Right hindlimb (tissue), 1 donor: ENCODE measurements around the gene H2BW2.
"Not testable (repeated sequence)": the region's sequence is repeated elsewhere in the genome, so short reads cannot be mapped to it uniquely, and the experiment has no call there.

Source experiments
- DNase-seq: peaks from one replicate; pipeline ENCODE4 v3.0.0-alpha.2; 2018

The H2BW2 gene

DNA sequence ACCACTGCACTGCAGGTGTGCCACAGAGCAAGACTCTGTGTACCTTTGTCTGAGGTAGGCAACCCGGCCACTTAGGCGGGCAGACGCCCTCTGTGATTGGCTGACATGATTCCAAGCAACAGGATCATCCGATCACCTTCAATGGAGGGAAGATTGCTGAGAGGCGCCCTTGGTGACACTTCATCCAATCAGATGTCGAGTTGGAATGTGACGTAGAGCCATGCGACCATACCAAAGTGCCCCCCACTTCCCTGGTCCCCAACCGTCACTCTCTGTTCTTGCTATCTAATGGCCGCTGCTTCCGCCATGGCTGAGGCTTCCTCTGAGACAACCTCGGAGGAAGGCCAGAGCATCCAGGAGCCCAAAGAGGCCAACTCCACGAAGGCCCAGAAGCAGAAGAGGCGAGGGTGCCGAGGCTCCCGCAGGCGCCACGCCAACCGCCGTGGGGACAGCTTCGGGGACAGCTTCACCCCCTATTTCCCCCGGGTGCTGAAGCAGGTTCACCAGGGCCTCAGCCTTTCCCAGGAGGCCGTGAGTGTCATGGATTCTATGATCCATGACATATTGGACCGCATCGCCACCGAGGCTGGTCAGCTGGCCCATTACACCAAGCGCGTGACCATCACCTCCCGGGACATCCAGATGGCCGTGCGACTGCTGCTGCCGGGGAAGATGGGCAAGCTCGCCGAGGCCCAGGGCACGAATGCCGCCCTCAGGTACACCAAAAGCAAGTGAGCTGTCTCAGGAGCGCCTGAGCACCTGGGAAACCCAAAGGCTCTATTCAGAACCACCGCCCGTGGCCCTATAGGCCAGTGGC, at the start of gene H2BW2:
Gene H2BW2 (plus strand): TSS at position 268 of the 817 bp plus-strand sequence. CDS start 39 bp downstream, at position 307.
- DNase-seq: no peak

DNA sequence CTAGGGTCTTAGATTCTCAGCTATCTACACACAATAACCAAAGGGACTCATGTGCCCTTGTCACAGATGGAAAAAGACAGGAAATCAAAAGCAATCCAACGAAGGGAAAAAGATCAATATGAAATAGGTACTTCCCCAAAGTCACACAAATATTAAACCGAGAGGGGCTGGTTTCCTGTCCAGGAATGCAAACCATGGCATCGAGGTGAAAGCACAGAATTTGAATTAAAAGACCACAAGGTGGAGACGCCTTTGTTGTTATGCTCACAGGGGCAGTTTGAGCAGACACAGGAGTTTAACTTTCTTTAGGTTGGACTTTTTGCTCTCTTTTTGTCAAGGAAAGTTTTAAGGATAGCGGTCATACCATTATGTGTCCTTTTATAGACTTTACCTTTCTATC, 40.5 kb upstream of the H2BW2 start:
- no peak for DNase-seq

DNA sequence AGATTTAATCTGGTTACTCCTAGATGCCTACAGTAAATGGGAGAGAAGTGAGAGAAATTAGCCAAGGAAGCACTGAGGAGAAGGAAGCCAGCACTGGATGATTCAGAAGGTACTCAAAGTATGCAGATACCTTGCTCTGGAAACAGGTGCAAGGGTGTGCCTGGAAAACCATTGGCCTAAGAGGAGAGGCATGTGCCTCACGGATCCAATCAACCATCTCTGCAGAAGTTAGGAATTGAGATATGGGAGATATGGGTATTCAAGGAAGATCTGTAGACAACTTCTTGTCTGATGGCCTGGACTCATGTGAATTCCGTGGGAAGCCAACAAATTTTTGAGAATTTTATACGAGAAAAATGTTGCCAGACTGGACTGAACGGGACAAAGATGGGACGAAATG, 30.9 kb upstream of the H2BW2 start:
- no peak for DNase-seq

DNA sequence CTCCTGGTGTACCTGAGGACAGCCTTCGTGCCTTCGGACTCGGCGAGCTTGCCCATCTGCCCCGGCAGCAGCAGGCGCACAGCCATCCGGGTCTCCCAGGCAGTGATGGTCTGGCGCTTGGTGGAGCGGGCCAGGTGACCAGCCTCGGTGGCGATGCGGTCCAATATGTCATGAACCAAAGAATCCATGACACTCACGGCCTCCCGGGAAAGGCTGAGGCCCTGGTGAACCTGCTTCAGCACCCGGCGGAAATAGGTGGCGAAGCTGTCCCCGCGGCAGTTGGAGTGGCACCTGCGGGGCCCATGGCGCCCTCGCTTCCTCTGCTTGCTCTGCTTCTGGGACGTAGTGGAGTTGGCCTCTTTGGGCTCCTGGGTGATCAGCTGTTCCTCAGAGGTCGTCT, 26.6 kb upstream of the H2BW2 start:
- no peak for DNase-seq

- no peak for DNase-seq
Measured at GRCh38 chrX:104013606-104014005, 26.1 kb upstream of the H2BW2 start, which contains the start of gene H2BW1. H2BW1 (minus strand) TSS chrX:104013708; CDS start chrX:104013576, 132 bp downstream.

GRCh38 chrX:104015576-104015975, 24.2 kb upstream of the H2BW2 start:
- DNase-seq: not testable (repeated sequence)

- DNase-seq: no peak
Measured at GRCh38 chrX:104018126-104018525, 21.6 kb upstream of the H2BW2 start.

DNA sequence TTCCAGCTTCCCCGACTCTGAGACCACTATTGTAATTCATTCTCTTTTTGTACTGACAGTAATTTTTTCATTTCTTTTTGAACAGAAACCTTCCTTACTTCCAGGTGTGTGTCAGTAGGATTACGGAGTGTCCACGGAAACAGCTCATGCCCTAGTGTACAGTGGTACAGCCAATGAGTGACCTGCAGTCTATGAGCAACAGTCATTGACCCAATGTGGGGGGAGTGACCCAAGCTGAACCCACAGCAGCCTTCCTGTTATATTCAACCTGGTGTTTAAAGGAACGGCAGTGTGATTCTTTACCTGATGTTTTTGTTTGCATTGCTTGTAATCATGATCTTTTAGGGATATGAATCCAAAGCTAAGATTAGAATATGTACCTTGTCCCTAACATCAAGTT, 1.2 kb downstream of the H2BW2 start:
- DNase-seq: no peak

DNA sequence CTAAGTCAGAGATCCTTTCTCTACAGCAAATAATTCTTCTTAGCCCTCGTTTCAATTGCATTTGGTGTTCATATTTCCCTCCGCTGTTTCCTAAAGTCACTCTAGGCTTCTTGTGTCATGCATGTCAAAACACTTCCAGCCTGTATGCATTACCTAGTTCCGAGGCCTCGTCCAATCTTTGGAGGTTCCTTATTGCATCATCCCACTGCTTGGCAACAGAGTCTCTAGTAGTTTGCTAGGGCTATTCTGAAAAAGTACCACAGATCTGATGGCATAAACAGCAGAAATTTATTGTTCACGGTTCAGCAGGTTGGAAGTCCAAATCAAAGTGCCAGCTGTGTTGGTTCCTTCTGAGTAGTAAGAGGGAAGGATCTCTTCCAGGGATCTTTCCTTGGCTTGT, 5.9 kb downstream of the H2BW2 start:
- no peak for DNase-seq

- no peak for DNase-seq
Measured at GRCh38 chrX:104047171-104047570, 7.4 kb downstream of the H2BW2 start.

DNA sequence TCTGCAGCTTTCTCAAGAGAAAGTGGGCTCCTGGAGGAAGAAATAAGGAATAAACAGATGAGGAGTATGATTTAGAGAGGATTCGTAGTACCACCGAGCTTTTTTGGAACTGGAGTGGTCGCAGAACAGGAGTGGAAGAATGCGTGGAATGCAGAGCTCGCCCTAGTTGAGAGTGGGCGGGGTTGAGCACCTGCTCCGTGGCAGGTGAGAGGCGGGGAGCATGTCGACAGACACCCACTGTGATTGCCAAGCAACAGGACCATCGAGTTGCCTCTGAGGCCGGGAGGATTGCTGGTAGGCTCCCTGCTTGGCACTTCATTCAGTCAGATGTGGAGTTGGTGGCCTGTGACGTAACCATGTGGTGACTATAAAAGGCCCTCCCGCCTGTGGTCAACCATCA, 15.2 kb downstream of the H2BW2 start:
- DNase-seq: not testable (repeated sequence)

DNA sequence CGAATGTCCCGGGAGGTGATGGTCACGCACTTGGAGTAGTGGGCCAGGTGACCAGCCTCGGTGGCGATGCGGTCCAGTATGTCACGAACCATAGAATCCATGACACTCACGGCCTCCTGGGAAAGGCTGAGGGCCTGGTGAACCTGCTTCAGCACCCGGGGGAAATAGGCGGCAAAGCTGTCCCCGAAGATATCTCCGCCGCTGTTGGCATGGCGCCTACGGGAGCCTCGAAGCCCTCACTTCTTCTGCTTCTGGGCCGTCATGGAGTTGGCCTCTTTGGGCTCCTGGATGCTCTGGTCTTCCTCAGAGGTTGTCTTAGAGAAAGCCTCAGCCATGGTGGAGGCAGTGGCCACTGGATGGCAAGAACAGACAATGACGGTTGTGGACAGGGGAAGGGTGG, 22.9 kb downstream of the H2BW2 start:
- not testable (repeated sequence) for DNase-seq

DNA sequence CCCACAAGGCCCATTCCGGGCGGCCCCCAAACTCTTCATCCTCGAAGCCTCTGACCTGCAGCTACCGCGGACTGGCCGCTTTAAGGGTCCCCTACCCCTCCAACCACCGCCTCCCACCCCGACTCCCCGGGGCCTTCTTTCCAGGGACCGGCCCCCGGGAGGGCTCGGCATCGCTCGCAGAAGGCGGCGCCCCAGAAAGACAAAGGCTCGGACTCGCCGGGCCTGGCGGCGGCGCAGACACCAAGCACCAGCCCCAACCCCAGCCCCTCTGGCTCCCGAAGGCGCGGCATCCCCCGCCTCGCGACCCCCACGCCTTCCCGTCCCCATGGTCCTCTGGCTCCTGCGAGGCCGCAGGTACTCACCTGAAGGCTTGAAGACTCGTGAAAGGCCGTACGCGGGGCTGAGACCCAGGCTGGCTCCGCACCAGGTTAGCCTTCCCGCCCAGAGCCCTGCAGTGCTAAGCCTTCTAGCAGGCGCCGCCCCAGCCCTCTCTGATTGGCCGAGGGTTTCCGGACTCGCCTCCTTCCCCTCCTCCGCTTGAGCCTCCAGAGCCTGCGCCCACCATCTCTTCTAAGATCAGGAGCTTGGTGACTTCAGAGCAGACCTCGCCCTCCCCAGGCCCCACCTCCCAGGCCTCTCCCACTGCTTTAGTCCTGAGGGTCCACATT, 36.2 kb downstream of the H2BW2 start, which contains the start of gene TMSB15C:
Gene TMSB15C (minus strand): TSS at position 459 of the 668 bp plus-strand sequence.
- not testable (repeated sequence) for DNase-seq

- DNase-seq: not testable (repeated sequence)
Measured at GRCh38 chrX:104077854-104078253, 38.1 kb downstream of the H2BW2 start.

GRCh38 chrX:104084063-104084462, 44.3 kb downstream of the H2BW2 start:
- no peak for DNase-seq

DNA sequence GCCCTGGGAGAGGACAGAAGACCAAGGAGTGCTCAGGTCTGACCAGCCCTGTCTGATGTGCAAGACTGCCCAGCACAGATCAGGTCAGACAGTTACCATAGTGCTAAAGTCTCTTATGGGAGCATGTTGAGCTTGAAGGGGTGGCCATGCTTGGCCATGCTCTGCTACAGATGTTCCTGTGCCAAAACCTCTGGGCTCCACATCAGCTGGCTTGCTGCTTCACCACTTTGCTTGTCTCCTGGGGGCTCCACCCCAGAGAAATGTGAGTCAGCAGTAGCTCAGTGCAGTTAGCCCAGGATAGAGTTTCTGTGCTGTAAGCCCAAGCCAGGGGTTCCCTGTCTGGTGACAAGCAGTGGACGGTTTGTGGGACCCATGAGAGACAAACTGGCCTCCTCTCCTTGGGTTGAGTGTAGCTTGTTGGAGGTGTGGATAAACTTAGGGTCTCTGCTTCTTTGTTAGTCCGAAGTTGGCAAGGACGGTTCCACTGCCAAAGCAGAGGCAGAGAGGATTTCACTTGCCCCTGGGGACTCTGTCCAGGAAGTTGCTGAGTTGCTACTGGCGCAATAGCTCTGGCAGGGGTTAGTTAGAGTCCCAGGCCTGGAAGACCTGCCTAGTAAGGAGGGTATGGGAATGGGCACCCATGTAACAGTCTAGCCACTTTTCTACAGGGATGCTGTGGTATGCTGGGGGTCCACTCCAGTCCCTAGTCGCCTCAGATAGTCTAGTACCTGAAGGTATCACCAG, 45.0 kb downstream of the H2BW2 start:
- no peak for DNase-seq

- DNase-seq: no peak
Measured at GRCh38 chrX:104085477-104085876, 45.7 kb downstream of the H2BW2 start.

DNA sequence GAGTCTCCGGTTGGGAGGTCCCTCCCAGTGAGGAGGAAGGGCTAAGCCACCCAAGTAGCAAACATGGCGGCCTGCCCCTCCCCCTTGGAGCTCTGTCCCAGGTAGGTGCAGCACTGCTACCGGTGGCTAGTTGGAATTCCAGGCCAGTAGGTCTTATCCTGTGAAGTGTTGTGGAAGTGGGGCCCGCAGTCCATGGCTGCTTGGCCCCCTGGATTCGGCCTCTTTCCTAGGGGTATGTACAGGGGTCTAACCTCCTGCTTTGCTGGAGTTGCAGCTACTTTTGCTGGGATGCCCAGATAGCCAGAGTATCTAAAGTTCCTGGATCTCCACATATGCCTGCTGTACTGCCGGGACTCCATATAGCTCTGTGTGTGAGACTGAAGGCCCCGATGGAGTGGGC, 46.2 kb downstream of the H2BW2 start:
- DNase-seq: no peak
